NOMO-1 treated with dmso at 0.1 percent for 144 hours (cell line): ENCODE results near the gene KRT3.

Experiments
- DNase-seq: peaks from one replicate; lab custom pipeline; 2025; ENCODE audit not compliant: unreplicated experiment; lab: John Stamatoyannopoulos, UW

The KRT3 gene

GRCh38 chr12:52783563-52784316, 12.2 kb downstream of the KRT3 start:
- no peak for DNase-seq

GRCh38 chr12:52782502-52782901, 13.4 kb downstream of the KRT3 start:
- DNase-seq = no peak

GRCh38 chr12:52781399-52782082, 14.4 kb downstream of the KRT3 start:
- no peak for DNase-seq

- no peak for DNase-seq
Observed at GRCh38 chr12:52779914-52780313, 16.0 kb downstream of the KRT3 start.

- DNase-seq = no peak
Observed at GRCh38 chr12:52778833-52779232, 17.1 kb downstream of the KRT3 start.

- DNase-seq = no peak
Observed at GRCh38 chr12:52777566-52777965, 18.4 kb downstream of the KRT3 start.

GRCh38 chr12:52776913-52777395, 19.0 kb downstream of the KRT3 start, which contains the start of gene KRT76:
Gene KRT76, minus strand, starts transcription at chr12:52777345. Its CDS starts 54 bp downstream, at chr12:52777291.
- no peak for DNase-seq

- DNase-seq = no peak
Observed at GRCh38 chr12:52776435-52776834, 19.5 kb downstream of the KRT3 start.

- DNase-seq = no peak
Observed at GRCh38 chr12:52774629-52775250, 21.2 kb downstream of the KRT3 start.

- DNase-seq = no peak
Observed at GRCh38 chr12:52772772-52773171, 23.1 kb downstream of the KRT3 start.

GRCh38 chr12:52772188-52772587, 23.7 kb downstream of the KRT3 start:
- DNase-seq = no peak

GRCh38 chr12:52771505-52771904, 24.4 kb downstream of the KRT3 start:
- no peak for DNase-seq

GRCh38 chr12:52771088-52771487, 24.8 kb downstream of the KRT3 start:
- no peak for DNase-seq

GRCh38 chr12:52769946-52770345, 26.0 kb downstream of the KRT3 start:
- no peak for DNase-seq

GRCh38 chr12:52769354-52769753, 26.6 kb downstream of the KRT3 start:
- no peak for DNase-seq

- no peak for DNase-seq
Observed at GRCh38 chr12:52768479-52769200, 27.3 kb downstream of the KRT3 start.

- no peak for DNase-seq
Observed at GRCh38 chr12:52767427-52767826, 28.5 kb downstream of the KRT3 start.

GRCh38 chr12:52767020-52767379, 28.9 kb downstream of the KRT3 start:
- DNase-seq = no peak

- no peak for DNase-seq
Observed at GRCh38 chr12:52766351-52767019, 29.4 kb downstream of the KRT3 start.

GRCh38 chr12:52765702-52766101, 30.2 kb downstream of the KRT3 start:
- DNase-seq = no peak

- DNase-seq = no peak
Observed at GRCh38 chr12:52763991-52764390, 31.9 kb downstream of the KRT3 start.
